ENCODE results near the gene CPEB4. TPM values are rescaled to one million over a fixed set of nuclear protein-coding genes. Genes with fewer than 3 reads are reported as not detected.
A peak's percentile ranks its signal among the peaks of the same experiment; 100 is the strongest.

Gene CPEB4
- total RNA-seq, 1 donor from 2014 or later = 125 TPM

- intact Hi-C loops (cut with micrococcal nuclease) = loop anchor here (10.0 kb wide), 1 partner anchor 51 kb away; no protein-coding TSS in a partner anchor
- no peak for ATAC-seq
- DNase-seq = no peak
These were observed 16.0 kb downstream of the CPEB4 start for GRCh38 chr5:173904151-173904550.

- intact Hi-C loops (cut with micrococcal nuclease) = loop anchor here (10.0 kb wide), 1 partner anchor 48 kb away; no protein-coding TSS in a partner anchor
- ATAC-seq = no peak
- DNase-seq = no peak
These were observed 19.1 kb downstream of the CPEB4 start for GRCh38 chr5:173907284-173907683.

- DNase-seq = no peak
- intact Hi-C loops (cut with micrococcal nuclease) = loop anchor here (10.0 kb wide), 1 partner anchor 47 kb away; no protein-coding TSS in a partner anchor
- ATAC-seq = peak; percentile 46
These were observed 19.7 kb downstream of the CPEB4 start for GRCh38 chr5:173907686-173908371.

GRCh38 chr5:173909199-173909598 lies 21.1 kb downstream of the CPEB4 start:
- DNase-seq (no peak), ATAC-seq (peak; percentile 87)
- intact Hi-C loops (cut with micrococcal nuclease) = loop anchor here (10.0 kb wide), 1 partner anchor 46 kb away; no protein-coding TSS in a partner anchor

GRCh38 chr5:173910215-173910614 lies 22.1 kb downstream of the CPEB4 start:
- ATAC-seq (no peak), DNase-seq (no peak)
- intact Hi-C loops (cut with micrococcal nuclease) = no loop called here

GRCh38 chr5:173911623-173912022 lies 23.5 kb downstream of the CPEB4 start:
- ATAC-seq (no peak), DNase-seq (no peak)
- intact Hi-C loops (cut with micrococcal nuclease) = no loop called here

GRCh38 chr5:173913686-173914321 lies 25.7 kb downstream of the CPEB4 start:
- intact Hi-C loops (cut with micrococcal nuclease) = no loop called here
- ATAC-seq = no peak
- DNase-seq = no peak

- DNase-seq = no peak
- ATAC-seq = peak; percentile 63
- intact Hi-C loops (cut with micrococcal nuclease) = no loop called here
These were observed 27.3 kb downstream of the CPEB4 start for GRCh38 chr5:173915310-173916014.

GRCh38 chr5:173916233-173916632 lies 28.1 kb downstream of the CPEB4 start:
- DNase-seq (no peak), ATAC-seq (no peak)
- intact Hi-C loops (cut with micrococcal nuclease) = no loop called here

GRCh38 chr5:173917788-173918786 lies 29.9 kb downstream of the CPEB4 start:
- DNase-seq (peak; percentile 59), ATAC-seq (peak; percentile 76)
- intact Hi-C loops (cut with micrococcal nuclease) = no loop called here

- ATAC-seq (no peak), DNase-seq (no peak)
- intact Hi-C loops (cut with micrococcal nuclease) = no loop called here
These were observed 31.3 kb downstream of the CPEB4 start for GRCh38 chr5:173919443-173919842.

GRCh38 chr5:173920024-173920753 lies 32.0 kb downstream of the CPEB4 start:
- ATAC-seq = peak; percentile 15

GRCh38 chr5:173920866-173921555 lies 32.9 kb downstream of the CPEB4 start:
- DNase-seq = no peak
- intact Hi-C loops (cut with micrococcal nuclease) = no loop called here
- no peak for ATAC-seq

More at GRCh38 chr5:173920024-173920753, 32.0 kb downstream of the CPEB4 start:
- DNase-seq = no peak
- intact Hi-C loops (cut with micrococcal nuclease) = no loop called here

GRCh38 chr5:173922527-173922926 lies 34.4 kb downstream of the CPEB4 start:
- no peak for DNase-seq
- ATAC-seq = no peak
- intact Hi-C loops (cut with micrococcal nuclease) = no loop called here

GRCh38 chr5:173923218-173924095 lies 35.3 kb downstream of the CPEB4 start:
- ATAC-seq (peak; percentile 39), DNase-seq (no peak)
- intact Hi-C loops (cut with micrococcal nuclease) = no loop called here

- ATAC-seq = no peak
- DNase-seq = no peak
- intact Hi-C loops (cut with micrococcal nuclease) = no loop called here
These were observed 36.8 kb downstream of the CPEB4 start for GRCh38 chr5:173924899-173925298.
